Endothelial cell of hepatic sinusoid (primary cell): ENCODE measurements around the gene RFNG.

Source experiments
- in situ Hi-C: cut with HindIII; loops from 2 replicates; pipeline ENCODE4 v1.10.0; 2017; ENCODE audit warnings: low sequenced_read_pairs

Gene RFNG

GRCh38 chr17:82078433-82078832 is 26.8 kb upstream of the RFNG start:
- in situ Hi-C loops: no loop called here

- in situ Hi-C loops: no loop called here
These were observed 26.2 kb upstream of the RFNG start for GRCh38 chr17:82077617-82078358.

- in situ Hi-C loops: no loop called here
These were observed 25.4 kb upstream of the RFNG start for GRCh38 chr17:82076785-82077591.

GRCh38 chr17:82076018-82076784 is 24.6 kb upstream of the RFNG start:
- in situ Hi-C loops: no loop called here

GRCh38 chr17:82073446-82073845 is 21.8 kb upstream of the RFNG start:
- in situ Hi-C loops: no loop called here

- in situ Hi-C loops: no loop called here
These were observed 21.2 kb upstream of the RFNG start for GRCh38 chr17:82072827-82073226.

- in situ Hi-C loops: no loop called here
These were observed 19.0 kb upstream of the RFNG start for GRCh38 chr17:82070611-82071010.

GRCh38 chr17:82065638-82066303 is 14.2 kb upstream of the RFNG start, which contains the start of gene DUS1L:
Gene DUS1L, minus strand, starts transcription at chr17:82065804. Its CDS starts 745 bp downstream, at chr17:82065059.
- in situ Hi-C loops: no loop called here

GRCh38 chr17:82065193-82065637 is 13.6 kb upstream of the RFNG start:
- in situ Hi-C loops: no loop called here

GRCh38 chr17:82064433-82065192 is 13.0 kb upstream of the RFNG start:
- in situ Hi-C loops: no loop called here

GRCh38 chr17:82063424-82064415 is 12.1 kb upstream of the RFNG start:
- in situ Hi-C loops: no loop called here

GRCh38 chr17:82062984-82063368 is 11.4 kb upstream of the RFNG start:
- in situ Hi-C loops: no loop called here

GRCh38 chr17:82062076-82062983 is 10.7 kb upstream of the RFNG start:
- in situ Hi-C loops: no loop called here

GRCh38 chr17:82061047-82061925 is 9.7 kb upstream of the RFNG start:
- in situ Hi-C loops: no loop called here

GRCh38 chr17:82060614-82061013 is 9.0 kb upstream of the RFNG start:
- in situ Hi-C loops: no loop called here

- in situ Hi-C loops: no loop called here
These were observed 8.4 kb upstream of the RFNG start for GRCh38 chr17:82060001-82060380.
